Measurements from ENCODE around the gene SENP2.
"Not testable (repeated sequence)": the region's sequence is repeated elsewhere in the genome, so short reads cannot be mapped to it uniquely, and the experiment has no call there.

The SENP2 gene

DNA sequence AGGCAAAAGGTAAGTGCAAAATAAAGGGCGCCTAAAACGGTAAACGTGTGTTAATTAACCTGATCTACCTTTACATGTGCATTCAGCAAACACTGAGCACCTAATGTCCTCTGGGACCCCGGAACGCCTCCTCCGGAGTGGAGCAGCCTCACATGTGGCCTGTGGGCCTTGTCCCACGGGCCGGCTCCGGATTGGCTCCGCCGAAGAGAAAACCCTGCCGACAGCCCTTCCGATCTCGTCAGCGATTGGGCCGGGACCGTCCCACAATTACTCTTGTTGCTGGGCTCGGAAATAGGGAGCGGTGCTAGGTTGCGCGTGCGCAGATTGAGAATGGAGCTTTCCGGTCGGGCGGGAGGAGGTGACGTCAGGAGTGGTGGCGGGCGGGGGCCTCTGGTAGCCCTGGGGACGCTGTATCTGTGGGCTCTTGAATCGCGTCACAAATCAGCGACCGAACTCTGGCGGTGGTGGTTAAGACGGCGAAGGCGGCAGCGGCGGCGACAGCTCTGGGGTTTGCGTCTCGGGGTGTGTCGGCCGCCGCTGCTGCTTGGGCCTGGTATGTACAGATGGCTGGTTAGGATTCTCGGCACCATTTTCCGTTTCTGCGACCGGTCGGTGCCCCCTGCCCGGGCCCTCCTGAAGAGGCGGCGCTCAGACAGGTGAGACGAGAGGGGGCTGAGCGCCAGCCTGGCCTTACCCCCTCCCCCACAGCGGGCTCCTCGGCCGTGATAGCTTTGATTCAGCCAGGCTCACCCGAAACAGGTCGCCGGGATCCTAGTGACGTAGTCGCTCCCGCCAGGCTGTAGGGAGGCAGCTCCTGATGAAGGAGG, at the start of gene SENP2:
TSS of gene SENP2 (plus strand) at position 437 of the 827 bp plus-strand sequence. CDS start at position 556, 119 bp downstream.
- DNase-seq (ENCODE audit: low spot score) = peak; percentile 100

DNA sequence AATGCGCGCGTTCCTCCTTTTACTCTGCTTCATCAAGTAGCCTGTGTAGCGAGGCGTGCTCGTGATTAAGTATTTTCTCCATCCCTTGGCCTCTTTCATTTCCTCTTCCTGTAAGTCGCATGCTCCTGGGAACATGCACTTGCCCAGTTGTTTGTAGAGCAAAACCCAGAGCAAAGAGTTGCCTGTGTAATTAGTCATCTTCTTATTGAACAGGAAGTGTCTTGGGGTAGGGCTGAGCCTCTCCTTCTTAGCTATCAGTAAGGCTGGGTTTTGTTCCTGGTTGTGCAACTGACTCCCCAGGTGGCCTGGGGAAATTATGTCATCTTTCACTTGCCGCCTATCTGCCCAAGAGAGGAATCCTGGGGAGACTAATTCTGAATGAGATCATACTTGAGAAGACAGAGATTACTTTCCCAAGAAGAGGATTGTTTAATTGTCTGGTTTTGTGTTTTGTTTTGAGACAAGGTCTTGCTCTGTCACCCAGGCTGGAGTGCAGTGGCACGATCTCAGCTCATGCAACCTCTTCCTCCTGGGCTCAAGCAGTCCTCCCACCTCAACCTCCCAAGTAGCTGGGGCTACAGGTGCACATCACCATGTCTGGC, 48.6 kb upstream of the SENP2 start:
- DNase-seq (ENCODE audit: low spot score) = no peak

DNA sequence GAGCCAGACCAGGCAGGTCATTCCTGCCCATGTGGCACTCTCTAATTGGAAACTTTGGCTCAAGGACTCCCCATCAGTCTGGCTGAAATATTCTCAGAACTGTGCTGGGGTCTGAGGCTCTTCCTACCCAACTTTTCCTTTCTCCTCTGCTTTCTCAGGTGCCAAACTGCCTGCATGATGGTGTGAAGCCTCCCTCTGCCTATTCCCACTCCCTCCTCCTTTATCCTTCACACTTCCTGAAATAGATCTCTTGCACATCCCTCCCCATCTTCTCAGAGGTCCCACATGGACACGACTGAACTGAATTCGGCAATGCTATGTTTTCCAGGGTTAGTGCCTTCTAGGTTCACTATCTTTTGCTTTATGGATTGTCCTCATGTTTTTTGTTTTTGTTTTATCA, 46.2 kb upstream of the SENP2 start:
- DNase-seq (ENCODE audit: low spot score) = no peak

DNA sequence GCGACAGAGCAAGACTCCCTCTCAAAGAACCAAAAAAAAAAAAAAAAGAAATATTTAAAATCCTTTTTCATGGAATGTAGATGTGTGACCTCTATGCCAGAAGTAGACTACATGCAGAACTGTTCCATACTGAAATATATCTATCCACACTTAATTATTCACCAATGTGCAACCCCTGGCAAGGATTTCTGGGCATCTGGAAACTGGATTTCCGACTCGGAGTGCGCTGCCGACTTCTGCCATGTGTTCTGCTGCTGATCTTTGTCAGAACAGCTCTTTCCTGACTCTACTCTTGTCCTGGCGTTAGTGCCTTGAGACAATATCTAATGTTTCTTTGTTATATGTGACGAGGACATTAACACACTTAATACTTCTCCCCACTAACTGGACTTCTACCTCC, 45.4 kb upstream of the SENP2 start:
- DNase-seq (ENCODE audit: low spot score) = no peak

DNA sequence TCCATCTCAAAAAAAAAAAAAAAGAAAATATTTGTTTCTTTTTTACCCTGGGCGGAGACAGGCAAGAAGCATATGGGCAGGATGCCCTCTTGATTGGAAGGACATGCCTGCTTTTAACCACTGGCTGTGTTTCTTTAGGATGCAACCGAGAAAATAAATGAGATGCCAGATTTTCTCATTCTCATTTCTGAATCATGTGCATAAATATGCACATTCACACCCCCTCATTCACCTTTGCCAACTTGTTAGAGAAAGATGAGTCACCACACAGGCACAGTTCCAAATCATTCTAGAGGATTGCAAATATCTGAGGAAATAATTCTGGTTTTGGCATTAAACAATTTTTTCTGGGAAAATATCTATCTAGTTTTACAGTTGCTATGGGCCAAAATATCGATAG, 37.0 kb upstream of the SENP2 start:
- no peak for DNase-seq (ENCODE audit: low spot score)

DNA sequence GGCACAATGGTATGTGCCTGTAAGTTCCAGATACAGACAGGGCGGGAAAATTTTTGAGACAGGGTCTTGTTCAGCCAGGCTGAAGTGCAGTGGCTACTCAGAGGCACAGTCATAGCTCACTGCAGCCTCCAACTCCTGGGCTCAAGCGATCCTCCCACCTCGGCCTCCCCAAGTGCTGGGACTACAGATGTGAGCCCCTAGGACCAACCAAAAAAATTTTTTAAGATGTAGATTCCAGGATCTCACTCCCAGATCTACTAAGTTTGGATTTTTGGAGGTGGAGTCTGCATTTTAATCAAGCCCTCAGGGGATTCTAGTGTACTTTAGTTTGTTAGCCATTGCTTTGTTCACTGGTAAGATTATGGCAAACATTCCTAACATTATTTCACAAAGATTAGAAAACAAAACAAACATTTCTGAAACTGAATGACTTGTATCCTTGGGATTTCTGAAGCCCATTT, 36.4 kb upstream of the SENP2 start:
- DNase-seq (ENCODE audit: low spot score) = no peak

DNA sequence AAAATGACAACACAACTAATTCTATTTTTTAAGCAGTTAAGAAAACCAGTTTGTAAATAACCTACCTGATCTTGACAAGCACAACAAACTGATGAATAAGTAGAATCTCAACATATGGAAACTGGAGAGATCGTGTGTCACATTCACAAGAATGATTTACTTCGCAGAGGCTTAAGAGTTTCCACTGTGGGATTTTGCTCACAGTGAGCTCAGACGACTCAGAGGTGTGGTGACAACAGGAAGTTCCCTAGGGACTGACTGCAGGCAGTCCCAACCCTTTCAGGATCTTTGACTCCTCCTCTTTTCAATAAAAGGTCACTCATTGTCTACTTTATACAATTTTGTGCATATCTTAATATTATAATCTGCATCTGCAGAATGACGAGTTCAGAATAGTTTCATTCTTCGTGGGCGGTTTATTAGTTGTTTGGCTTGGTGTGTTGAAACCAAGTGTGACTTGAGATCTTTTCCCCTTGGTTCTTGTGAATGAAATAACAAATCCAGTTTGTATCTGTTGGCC, 33.7 kb upstream of the SENP2 start, which contains the start of gene LIPH:
TSS of gene LIPH (minus strand) at position 231 of the 520 bp plus-strand sequence. CDS start at position 114, 117 bp downstream.
- DNase-seq (ENCODE audit: low spot score) = no peak

DNA sequence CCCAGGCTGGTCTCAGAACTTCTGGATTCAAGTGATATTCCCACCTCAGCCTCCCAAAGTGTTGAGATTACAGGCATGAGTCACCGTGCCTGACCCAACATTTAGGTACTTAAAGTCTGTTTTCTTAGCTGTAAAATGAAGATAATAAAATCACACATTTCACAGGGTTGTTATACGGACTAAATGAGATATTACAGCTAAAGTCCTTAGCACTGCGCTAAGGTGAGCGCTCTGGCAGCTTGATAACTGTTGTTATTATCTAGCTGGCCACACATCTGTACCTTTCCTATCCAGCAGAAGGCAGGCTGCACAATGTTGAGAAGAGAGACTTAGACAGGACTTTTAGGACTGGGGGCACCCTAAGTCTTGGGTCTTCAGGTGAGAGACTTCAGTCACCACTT, 31.0 kb upstream of the SENP2 start:
- DNase-seq (ENCODE audit: low spot score) = no peak

DNA sequence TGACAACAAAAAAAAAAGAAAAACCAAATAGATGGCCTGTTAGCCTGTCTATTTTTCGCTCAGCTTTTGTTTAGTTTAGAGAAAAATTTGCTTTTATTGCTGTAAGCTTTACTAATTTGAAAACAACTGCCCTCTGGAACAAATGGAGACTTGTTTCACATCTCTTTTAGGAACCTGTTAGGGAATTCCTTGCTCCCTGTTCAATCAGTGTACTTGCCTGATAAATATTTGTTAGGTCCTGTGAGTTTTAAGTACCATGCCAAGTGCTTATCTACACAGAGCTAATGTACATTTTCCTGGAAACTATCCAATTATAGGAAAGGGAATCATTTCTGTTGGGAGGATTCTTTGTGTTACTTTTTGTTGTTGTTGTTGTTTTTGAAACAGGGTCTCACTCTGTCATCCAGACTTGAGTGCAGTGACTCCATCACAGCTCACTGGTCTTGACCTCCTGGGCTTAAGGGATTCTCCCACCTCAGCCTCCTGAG, 30.2 kb upstream of the SENP2 start:
- no peak for DNase-seq (ENCODE audit: low spot score)

DNA sequence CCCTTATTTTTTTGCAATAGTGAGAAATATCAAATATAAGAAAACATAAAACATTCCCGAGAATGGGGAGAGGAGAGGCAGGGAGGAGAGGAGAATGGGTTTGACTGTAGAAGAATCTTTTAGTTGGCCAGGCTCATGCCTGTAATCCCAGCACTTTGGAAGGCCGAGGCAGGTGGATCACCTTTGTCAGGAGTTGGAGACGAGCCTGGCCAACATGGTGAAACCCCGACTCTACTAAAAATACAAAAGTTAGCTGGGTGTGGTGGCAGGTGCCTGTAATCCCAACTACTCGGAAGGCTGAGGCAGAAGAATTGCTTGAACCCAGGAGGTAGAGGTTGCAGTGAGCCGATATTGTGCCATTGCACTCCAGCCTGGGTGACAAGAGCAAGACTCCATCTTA, 29.5 kb upstream of the SENP2 start:
- not testable (repeated sequence) for DNase-seq (ENCODE audit: low spot score)

DNA sequence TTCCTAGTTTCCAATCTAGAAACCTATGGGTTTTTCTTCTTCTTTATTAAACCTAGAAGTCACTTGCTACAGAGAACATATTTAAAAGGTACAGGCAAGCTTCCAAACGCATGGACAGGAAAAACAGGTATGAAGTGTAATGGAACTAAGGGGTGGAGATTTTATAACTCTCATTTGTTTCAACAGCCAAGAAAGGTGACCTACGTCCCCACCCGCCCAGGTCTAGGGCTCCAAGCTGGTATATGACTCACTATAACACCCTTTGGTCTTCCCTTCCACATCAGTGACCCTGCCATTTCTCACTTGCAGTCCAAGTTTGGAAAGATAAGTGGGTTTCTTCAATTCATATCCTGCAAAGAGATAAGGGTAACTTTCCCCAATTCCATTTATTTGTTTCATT, 27.7 kb upstream of the SENP2 start:
- DNase-seq (ENCODE audit: low spot score) = no peak

DNA sequence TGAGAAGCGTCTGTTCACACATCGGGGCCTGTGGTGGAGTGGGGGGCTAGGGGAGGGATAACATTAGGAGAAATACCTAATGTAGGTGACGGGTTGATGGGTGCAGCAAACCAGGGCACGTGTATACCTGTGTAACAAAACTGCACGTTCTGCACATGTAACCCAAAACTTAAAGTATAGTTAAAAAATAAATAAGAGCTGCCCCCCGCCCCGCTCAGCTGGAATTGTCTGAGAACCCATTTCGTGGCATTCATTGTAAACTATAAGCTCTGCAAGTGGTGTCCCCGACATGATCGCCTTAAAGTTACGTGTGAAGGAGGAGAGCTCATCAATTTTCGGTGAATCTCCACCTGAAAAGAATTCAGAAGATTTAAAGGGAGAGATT, 26.4 kb upstream of the SENP2 start:
- DNase-seq (ENCODE audit: low spot score) = no peak

DNA sequence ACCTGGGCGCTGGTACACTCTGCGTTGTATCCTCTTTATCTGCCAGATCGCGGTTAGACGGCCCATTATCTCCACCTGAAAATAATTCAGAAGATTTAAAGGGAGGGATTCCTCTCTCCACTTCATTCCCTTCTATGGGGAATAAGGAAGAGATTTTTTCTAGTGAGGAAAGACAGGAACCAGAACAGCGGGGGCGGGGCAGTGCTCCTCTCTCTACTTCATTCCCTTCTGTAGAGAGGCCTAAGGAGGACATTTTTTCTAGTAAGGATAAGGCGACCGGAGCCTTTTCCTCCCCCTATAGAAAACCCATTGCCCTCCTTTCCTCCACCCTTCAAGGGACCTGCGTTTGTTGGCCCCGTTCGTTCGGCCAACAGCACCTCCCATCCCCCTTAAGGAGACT, 25.4 kb upstream of the SENP2 start:
- DNase-seq (ENCODE audit: low spot score) = no peak

DNA sequence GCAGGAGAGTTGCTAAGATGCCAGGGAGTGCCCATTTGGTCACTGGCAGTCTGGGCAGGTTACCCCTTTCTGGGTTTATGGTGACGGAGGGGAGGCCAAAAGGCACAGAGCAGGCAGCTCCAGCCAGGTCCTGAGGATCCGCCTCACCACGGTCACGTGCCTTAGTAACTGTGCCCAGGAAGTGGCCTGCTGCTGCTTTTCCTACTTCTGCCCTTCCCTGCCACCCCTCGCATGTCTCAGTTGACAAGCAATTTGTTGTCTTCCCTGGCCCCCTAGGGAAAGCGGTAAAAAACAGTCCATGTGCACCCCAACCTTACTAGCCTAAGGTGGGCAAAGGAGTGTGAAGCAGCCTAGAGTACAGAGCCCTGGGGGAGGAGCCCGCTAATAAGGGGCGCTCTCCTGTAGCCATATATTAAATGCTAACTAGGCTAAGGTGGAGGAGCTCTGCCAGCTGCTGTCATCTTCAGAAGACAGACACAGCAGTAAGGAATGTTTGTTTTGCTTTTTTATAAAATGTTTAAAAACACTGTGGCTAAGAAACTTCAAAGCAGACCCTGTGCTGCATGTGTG, 24.6 kb upstream of the SENP2 start:
- no peak for DNase-seq (ENCODE audit: low spot score)

DNA sequence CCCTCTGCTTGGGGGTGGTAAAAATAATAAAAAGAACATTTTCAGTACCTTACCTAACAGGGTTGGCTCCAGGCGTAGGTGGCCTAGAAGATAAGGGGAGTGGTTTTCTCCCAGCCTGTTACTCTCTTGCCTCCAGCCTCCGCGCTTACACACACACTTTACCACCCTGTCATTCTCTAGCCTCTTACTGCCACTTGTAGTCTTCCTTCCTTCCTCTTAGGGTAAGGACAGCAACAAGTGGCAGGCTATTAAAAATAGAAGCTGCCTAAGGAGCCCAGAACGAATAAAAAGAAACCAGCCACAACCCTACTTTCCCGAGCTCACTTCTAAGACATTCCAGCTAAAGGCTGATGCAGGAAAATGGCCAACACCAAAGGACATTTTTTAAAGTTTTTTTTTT, 24.1 kb upstream of the SENP2 start:
- no peak for DNase-seq (ENCODE audit: low spot score)

DNA sequence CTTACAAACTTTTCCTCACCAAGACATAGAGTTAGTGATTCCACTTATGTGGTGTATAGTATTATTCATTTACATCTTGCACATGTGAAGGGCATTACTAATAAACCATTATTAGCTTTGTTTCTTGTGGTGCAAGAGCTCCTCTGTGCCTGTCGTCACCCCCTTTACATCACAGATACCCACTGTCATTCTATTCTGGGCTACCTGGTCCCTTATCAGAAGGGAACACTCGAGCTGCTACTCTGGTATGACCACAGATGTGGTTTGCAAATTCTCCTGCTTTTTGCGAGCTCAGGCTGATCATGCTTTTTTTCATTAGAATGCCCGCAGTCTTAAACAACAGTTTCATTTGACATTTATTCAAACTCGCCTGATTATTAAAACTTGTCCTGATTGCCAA, 13.9 kb upstream of the SENP2 start:
- DNase-seq (ENCODE audit: low spot score) = no peak

DNA sequence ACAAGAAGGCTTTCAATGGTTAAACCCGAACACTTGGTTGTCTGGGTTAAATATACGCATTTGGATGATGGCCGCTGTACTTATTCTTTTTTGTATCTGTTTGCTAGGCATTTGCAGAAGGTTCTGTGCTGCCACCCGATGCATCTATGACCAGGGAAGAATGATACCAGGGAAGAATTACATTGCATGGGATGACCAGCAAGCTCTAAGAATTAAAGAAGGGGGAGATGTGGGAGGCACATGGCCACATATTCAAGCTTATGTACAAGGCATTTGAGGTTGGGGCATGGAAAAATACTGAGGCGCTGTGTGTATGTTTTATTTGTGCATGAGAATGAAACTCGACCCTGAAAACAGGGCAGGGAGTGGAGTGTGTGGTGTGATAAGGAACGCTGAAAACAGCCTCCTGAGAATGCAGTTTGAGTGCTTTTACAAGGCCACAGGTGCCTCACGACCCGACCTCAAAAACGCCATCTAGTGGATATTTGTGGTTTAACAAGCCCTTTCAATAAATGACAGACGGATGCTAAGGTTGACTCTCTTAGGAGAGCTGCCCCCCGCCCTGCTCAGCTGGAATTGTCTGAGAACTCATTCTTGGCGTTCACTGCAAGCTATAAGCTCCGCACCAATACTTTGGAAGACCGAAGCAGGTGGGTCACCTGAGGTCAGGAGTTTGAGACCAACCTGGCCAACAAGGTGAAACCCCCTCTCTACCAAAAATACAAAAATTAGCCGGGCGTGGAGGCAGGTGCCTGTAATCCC, 10.8 kb upstream of the SENP2 start:
- DNase-seq (ENCODE audit: low spot score) = not testable (repeated sequence)

DNA sequence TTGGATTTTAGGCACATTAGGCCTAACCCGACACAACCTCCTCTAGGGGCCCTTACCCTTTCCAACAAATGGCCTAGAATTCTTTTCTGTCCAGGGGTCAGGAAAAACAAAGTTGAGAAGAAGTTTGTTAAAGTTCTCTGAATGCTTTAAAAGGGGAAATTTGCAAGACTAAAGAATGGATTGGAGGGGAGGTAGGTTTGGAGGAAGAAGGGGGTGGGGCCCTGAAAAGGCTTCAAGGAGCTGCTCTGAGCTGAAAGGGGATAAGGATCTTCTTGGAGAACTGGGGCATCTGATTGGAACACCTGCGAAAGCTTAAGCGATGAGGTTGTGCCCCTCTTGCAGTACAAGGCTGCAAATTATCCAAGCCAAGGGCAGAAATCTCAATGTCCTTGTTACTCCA, 3.9 kb upstream of the SENP2 start:
- DNase-seq (ENCODE audit: low spot score) = no peak

DNA sequence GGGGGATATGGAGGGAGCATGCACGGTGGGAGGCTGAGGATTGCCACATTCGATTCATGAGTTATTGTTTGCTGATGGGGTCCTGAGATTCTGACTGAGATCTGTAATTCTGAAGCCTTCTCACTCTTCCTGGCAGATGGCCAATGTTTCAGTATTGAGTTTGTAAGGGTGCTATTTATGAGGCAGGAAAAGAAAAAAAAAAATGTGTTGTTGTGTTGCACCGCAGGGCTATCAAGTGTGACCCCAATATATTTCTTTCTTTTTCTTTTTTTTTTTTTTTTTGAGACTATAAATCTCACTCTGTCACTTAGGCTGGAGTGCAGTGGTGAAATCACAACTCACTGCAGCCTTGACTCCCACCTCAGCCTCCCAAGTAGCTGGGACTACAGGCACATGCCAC, 3.2 kb upstream of the SENP2 start:
- DNase-seq (ENCODE audit: low spot score) = no peak

DNA sequence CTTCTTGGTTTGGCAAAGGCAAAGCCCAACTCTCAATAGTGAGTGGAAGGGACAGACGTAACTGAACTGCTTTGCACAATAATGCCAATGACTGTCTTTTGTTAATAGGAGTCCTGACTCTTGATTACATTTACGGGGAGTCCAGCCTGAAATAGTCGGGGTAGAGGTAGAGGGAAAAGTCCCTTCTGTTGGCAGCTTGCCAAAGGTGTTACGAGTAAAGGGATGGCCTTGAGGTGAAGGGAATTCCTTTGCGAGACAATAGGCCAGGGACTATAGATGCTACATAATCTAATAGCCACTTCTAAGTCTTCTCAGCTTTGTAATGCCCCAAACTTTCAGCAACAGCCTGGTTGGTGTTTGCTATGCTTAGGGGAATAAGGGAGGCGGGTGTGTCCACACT, 2.2 kb upstream of the SENP2 start:
- no peak for DNase-seq (ENCODE audit: low spot score)

DNA sequence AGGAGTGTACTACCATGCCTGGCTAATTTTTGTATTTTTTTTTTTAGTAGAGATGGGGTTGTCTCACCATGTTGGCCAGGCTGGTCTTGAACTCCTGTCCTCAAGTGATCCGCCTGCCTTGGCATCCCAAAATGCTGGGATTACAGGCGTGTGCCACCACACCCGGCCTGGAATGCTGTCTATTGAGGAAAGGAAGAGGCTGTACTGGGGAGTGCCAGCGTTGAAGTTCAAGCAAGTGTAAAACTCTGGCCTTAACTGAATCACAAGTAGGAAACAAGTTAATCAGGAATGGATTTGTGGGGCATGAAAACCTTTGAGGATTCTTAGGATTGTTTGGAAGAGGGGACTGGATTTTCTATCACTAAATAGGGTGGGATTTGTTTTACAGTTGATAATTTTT, 1.4 kb upstream of the SENP2 start:
- DNase-seq (ENCODE audit: low spot score) = no peak

DNA sequence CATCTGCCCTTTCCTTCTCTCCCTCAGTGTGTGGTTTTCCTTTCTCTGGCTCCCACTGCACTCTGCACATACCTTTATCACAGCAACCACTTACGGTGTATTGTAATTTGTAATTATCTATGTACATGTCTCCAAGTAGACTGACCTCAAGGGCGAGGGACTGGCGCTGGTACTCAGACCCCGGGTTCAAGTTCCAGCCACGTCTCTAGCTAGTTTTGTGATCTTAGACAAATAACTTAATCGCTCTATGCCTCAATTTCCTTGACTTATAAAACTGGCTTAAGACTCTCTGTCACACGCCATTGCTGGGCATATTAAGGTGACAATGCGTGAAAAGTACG, 607 bp upstream of the SENP2 start:
- no peak for DNase-seq (ENCODE audit: low spot score)

Data from left forelimb (tissue), 1 donor.